ENCODE measurements around the gene UBXN7.

- TF ChIP-seq ZNF416 (tag by site-specific recombination; IDR thresholded peaks at IDR 0.05) (no peak), ZNF311 (tag by site-specific recombination; IDR thresholded peaks at IDR 0.05; ENCODE audit: borderline replicate concordance) (no peak), GFI1B (tag by site-specific recombination; IDR thresholded peaks at IDR 0.05) (no peak), ZNF184 (tag by site-specific recombination; IDR thresholded peaks at IDR 0.05) (no peak), ZNF670 (tag by site-specific recombination; IDR thresholded peaks at IDR 0.05; ENCODE audit: low read depth) (no peak), ZNF138 (tag by site-specific recombination; IDR thresholded peaks at IDR 0.05; ENCODE audit: borderline replicate concordance) (no peak)
Measured at GRCh38 chr3:196320137-196320536, 112.1 kb downstream of the UBXN7 start.

Data from HEK293 (cell line).